Measurements from ENCODE around the gene ABHD14A.

Gene ABHD14A

DNA sequence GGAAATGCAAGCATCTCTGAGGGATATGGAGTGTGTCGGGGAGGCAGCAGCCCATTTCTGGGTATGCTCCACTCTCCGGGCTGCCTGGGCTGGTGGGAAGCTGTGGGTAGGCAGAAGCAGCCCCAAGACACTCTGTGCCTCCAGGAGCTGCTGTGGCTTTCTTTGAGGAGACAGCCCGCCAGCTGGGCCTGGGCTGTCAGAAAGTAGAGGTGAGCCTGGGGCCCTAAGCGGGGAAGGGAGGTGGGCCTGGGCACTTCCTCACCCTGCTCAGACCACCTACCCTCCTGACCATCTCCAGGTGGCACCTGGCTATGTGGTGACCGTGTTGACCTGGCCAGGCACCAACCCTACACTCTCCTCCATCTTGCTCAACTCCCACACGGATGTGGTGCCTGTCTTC lies 10.2 kb downstream of the ABHD14A start:
- Histone ChIP-seq H3K4me3 (ENCODE audit: low read depth, low read length, poor library complexity, severe bottlenecking) (no peak overlapping the region), H3K4me1 (ENCODE audit: insufficient read depth, low read length, severe bottlenecking) (peaks cover 20% of the 10 kb centered on the region), H3F3A (ENCODE audit: insufficient read depth, low read length) (no peaks in the 10 kb centered on the region), H2AFZ (ENCODE audit: low read length) (no peak overlapping the region), H3K27me3 (ENCODE audit: insufficient read depth, low read length) (no peaks in the 10 kb centered on the region), H4K20me1 (ENCODE audit: insufficient read depth, low read length) (no peaks in the 10 kb centered on the region), H3K36me3 (ENCODE audit: insufficient read depth, low read length) (peaks cover 4% of the 10 kb centered on the region; the same call in 1 of the 2 replicates), H3K27ac (ENCODE audit: low read depth, low read length, poor library complexity, severe bottlenecking) (no peak overlapping the region), H3K9me3 (ENCODE audit: low read length) (no peaks in the 10 kb centered on the region), H3K9me2 (ENCODE audit: low read depth, low read length) (no peaks in the 10 kb centered on the region), H3K9ac (ENCODE audit: low read length) (no peak overlapping the region), H3K4me2 (ENCODE audit: low read length) (no peak overlapping the region), H3K79me2 (ENCODE audit: insufficient read depth, low read length) (no peaks in the 10 kb centered on the region)
- no peak for TF ChIP-seq EZH2 (IDR thresholded peaks at IDR 0.05; ENCODE audit: borderline replicate concordance, low read length)
- TF ChIP-seq, protein P1, sequence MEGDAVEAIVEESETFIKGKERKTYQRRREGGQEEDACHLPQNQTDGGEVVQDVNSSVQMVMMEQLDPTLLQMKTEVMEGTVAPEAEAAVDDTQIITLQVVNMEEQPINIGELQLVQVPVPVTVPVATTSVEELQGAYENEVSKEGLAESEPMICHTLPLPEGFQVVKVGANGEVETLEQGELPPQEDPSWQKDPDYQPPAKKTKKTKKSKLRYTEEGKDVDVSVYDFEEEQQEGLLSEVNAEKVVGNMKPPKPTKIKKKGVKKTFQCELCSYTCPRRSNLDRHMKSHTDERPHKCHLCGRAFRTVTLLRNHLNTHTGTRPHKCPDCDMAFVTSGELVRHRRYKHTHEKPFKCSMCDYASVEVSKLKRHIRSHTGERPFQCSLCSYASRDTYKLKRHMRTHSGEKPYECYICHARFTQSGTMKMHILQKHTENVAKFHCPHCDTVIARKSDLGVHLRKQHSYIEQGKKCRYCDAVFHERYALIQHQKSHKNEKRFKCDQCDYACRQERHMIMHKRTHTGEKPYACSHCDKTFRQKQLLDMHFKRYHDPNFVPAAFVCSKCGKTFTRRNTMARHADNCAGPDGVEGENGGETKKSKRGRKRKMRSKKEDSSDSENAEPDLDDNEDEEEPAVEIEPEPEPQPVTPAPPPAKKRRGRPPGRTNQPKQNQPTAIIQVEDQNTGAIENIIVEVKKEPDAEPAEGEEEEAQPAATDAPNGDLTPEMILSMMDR (IDR thresholded peaks at IDR 0.05; ENCODE audit: low read length): no peak

- Histone ChIP-seq H3K79me2 (ENCODE audit: insufficient read depth, low read length) (no peaks in the 10 kb centered on the region), H3K4me1 (ENCODE audit: insufficient read depth, low read length, severe bottlenecking) (peaks cover 20% of the 10 kb centered on the region), H4K20me1 (ENCODE audit: insufficient read depth, low read length) (no peaks in the 10 kb centered on the region), H3K9me2 (ENCODE audit: low read depth, low read length) (no peaks in the 10 kb centered on the region), H3F3A (ENCODE audit: insufficient read depth, low read length) (no peaks in the 10 kb centered on the region), H3K27me3 (ENCODE audit: insufficient read depth, low read length) (no peaks in the 10 kb centered on the region), H3K9me3 (ENCODE audit: low read length) (no peaks in the 10 kb centered on the region), H3K9ac (ENCODE audit: low read length) (no peak overlapping the region), H3K4me2 (ENCODE audit: low read length) (no peak overlapping the region), H3K4me3 (ENCODE audit: low read depth, low read length, poor library complexity, severe bottlenecking) (no peak overlapping the region), H2AFZ (ENCODE audit: low read length) (no peak overlapping the region), H3K27ac (ENCODE audit: low read depth, low read length, poor library complexity, severe bottlenecking) (no peak overlapping the region), H3K36me3 (ENCODE audit: insufficient read depth, low read length) (peaks cover 1% of the 10 kb centered on the region)
- TF ChIP-seq, protein P1 (IDR thresholded peaks at IDR 0.05; ENCODE audit: low read length): no peak
- no peak for TF ChIP-seq EZH2 (IDR thresholded peaks at IDR 0.05; ENCODE audit: borderline replicate concordance, low read length)
These were observed 11.4 kb downstream of the ABHD14A start for GRCh38 chr3:51986010-51986947.

DNA sequence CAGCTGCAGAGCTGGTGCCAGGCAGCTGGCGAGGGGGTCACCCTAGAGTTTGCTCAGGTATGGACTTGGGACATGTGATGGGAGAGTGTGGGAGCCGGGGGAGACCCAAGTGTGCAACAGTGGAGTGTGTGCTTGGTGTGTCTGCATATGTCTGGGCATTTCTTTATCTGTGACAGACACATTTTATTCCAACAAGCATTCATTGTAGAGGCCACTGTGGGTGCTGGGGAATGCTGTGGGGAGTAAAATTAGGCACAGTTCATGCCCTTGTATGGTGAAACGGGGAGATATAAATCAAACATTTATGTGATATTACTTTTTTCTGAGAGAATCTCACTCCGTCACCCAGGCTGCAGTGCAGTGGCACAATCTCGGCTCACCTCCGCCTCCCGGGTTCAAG lies 12.7 kb downstream of the ABHD14A start:
- H3K36me3 ChIP-seq (ENCODE audit: insufficient read depth, low read length): peaks cover 14% of the 10 kb centered on the region
- H3K4me1 ChIP-seq (ENCODE audit: insufficient read depth, low read length, severe bottlenecking): peaks cover 18% of the 10 kb centered on the region

More for the DNA sequence above, 12.7 kb downstream of the ABHD14A start:
- no peak for TF ChIP-seq EZH2 (IDR thresholded peaks at IDR 0.05; ENCODE audit: borderline replicate concordance, low read length)
- TF ChIP-seq, protein P1 (IDR thresholded peaks at IDR 0.05; ENCODE audit: low read length): no peak
- Histone ChIP-seq H3K27me3 (ENCODE audit: insufficient read depth, low read length) (no peaks in the 10 kb centered on the region), H3K9ac (ENCODE audit: low read length) (no peak overlapping the region), H3K27ac (ENCODE audit: low read depth, low read length, poor library complexity, severe bottlenecking) (no peak overlapping the region), H3K9me2 (ENCODE audit: low read depth, low read length) (no peaks in the 10 kb centered on the region), H3K4me2 (ENCODE audit: low read length) (no peak overlapping the region), H4K20me1 (ENCODE audit: insufficient read depth, low read length) (no peaks in the 10 kb centered on the region), H3K79me2 (ENCODE audit: insufficient read depth, low read length) (no peaks in the 10 kb centered on the region), H3K4me3 (ENCODE audit: low read depth, low read length, poor library complexity, severe bottlenecking) (no peak overlapping the region), H2AFZ (ENCODE audit: low read length) (no peak overlapping the region), H3K9me3 (ENCODE audit: low read length) (no peaks in the 10 kb centered on the region), H3F3A (ENCODE audit: insufficient read depth, low read length) (no peaks in the 10 kb centered on the region)
